ENCODE data around the gene THOC5. TPM values are rescaled to one million over a fixed set of nuclear protein-coding genes. Genes with fewer than 3 reads are reported as not detected.

The THOC5 gene
- polyA plus RNA-seq, 1 of the 3 experiments (the other 2 are of a cell fraction) = 95.9 TPM

DNA sequence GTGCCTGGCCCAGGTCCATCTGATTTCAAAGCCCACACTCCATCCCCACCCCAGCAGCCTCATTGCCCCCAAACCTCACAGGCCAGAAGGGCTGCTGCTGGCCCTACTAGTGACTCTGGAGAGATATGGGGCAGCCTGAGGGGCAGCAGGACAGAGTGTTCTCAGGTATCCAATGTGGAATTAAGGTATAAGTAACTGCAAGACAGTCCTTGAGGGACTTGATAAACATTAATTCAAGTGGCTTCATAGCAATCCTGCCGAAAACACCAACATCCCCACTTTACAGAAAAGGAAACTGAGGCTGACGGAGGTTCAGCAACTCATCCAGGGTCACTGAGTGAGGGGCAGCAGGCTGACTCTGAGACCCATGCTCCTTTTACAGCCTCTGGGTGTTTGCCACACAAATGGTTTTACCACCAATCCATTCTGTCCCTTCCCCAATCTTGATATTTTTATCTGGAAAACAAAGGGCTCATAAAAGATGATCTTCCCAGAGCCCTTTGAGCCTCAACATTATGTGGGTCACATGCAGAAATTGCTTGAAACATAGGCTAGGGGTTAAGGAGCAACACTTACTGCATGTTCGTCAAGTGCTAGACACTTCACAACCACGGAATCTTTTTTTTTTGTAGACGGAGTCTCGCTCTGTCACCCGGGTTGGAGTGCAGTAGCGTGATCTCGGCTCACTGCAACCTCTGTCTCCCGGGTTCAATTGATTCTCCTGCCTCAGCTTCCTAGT lies 25.1 kb upstream of the THOC5 start:
- no peak overlapping the region for H3K27ac ChIP-seq (ENCODE audit: low read depth in 2 of 2, low read length in 1 of 2)
- DNase-seq = no peak
- H3K79me2 ChIP-seq (ENCODE audit: insufficient read depth) = peaks cover 9% of the 10 kb centered on the region; the same call in 1 of the 2 replicates
- H3K27me3 ChIP-seq (ENCODE audit: insufficient read depth) = no peaks in the 10 kb centered on the region
- POLR2A ChIA-PET = interaction anchor here (0.7 kb wide), 1 partner anchor 28 kb away, joined by 4 read pairs; no protein-coding TSS in a partner anchor
- no peaks in the 10 kb centered on the region for H3F3A ChIP-seq (replicated peaks; ENCODE audit: insufficient read depth)
- TF ChIP-seq MXI1 (IDR thresholded peaks at IDR 0.05; ENCODE audit: low read depth, low read length) (no peak), NRF1 (IDR thresholded peaks at IDR 0.05; ENCODE audit: low read depth, low read length) (no peak), POLR2AphosphoS5 (IDR thresholded peaks at IDR 0.05; ENCODE audit: low read depth, low read length) (no peak), EP300 (IDR thresholded peaks at IDR 0.05; ENCODE audit: borderline replicate concordance in 1 of 2, low read depth in 1 of 2, low read length in 1 of 2) (no peak), FOXJ3 (CRISPR knock-in tag; IDR thresholded peaks at IDR 0.05) (no peak), RAD21 (IDR thresholded peaks at IDR 0.05; ENCODE audit: low read length) (no peak), RFX5 (IDR thresholded peaks at IDR 0.05; ENCODE audit: low read length) (no peak), TCF12 (IDR thresholded peaks at IDR 0.05) (no peak), SMC3 (IDR thresholded peaks at IDR 0.05; ENCODE audit: low read depth, low read length) (no peak), FOSL2 (IDR thresholded peaks at IDR 0.05; ENCODE audit: borderline replicate concordance, low read depth) (no peak), GABPA (IDR thresholded peaks at IDR 0.05; ENCODE audit: low read depth) (no peak), GATA2 (CRISPR knock-in tag; IDR thresholded peaks at IDR 0.05) (no peak)
- TF ChIP-seq, protein P1, sequence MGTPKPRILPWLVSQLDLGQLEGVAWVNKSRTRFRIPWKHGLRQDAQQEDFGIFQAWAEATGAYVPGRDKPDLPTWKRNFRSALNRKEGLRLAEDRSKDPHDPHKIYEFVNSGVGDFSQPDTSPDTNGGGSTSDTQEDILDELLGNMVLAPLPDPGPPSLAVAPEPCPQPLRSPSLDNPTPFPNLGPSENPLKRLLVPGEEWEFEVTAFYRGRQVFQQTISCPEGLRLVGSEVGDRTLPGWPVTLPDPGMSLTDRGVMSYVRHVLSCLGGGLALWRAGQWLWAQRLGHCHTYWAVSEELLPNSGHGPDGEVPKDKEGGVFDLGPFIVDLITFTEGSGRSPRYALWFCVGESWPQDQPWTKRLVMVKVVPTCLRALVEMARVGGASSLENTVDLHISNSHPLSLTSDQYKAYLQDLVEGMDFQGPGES (IDR thresholded peaks at IDR 0.05; ENCODE audit: low read depth, low read length) = no peak
- WGBS (ENCODE audit: low lambda C conversion rate) = 87% methylated on average over 10 of the region's 10 CpGs
- no peak overlapping the region for H3K4me3 ChIP-seq (ENCODE audit: low read depth in 2 of 2, low read length in 1 of 2)
- H3K9me3 ChIP-seq = no peaks in the 10 kb centered on the region
- H2AFZ ChIP-seq (ENCODE audit: low read depth) = no peak overlapping the region
- H3K9me2 ChIP-seq = no peaks in the 10 kb centered on the region
- CTCF ChIA-PET = interaction anchor here (3.1 kb wide), 1 partner anchor 11 kb away, joined by 8 read pairs; no protein-coding TSS in a partner anchor
- no peak overlapping the region for H3K9ac ChIP-seq
- H3K4me2 ChIP-seq = no peak overlapping the region
- peaks cover 0 to 7% of the 10 kb centered on the region in 2 experiments; a peak in 1 of 4 replicates for H3K4me1 ChIP-seq (ENCODE audit: control insufficient read depth in 1 of 2, insufficient read depth in 2 of 2, low read depth in 1 of 2, low read length in 1 of 2)
- no peaks in the 10 kb centered on the region for H3K36me3 ChIP-seq (replicated peaks in 1 of 2; ENCODE audit: control insufficient read depth in 1 of 2, insufficient read depth in 2 of 2, low read length in 1 of 2)
- no peaks in the 10 kb centered on the region for H4K20me1 ChIP-seq (ENCODE audit: insufficient read depth)

DNA sequence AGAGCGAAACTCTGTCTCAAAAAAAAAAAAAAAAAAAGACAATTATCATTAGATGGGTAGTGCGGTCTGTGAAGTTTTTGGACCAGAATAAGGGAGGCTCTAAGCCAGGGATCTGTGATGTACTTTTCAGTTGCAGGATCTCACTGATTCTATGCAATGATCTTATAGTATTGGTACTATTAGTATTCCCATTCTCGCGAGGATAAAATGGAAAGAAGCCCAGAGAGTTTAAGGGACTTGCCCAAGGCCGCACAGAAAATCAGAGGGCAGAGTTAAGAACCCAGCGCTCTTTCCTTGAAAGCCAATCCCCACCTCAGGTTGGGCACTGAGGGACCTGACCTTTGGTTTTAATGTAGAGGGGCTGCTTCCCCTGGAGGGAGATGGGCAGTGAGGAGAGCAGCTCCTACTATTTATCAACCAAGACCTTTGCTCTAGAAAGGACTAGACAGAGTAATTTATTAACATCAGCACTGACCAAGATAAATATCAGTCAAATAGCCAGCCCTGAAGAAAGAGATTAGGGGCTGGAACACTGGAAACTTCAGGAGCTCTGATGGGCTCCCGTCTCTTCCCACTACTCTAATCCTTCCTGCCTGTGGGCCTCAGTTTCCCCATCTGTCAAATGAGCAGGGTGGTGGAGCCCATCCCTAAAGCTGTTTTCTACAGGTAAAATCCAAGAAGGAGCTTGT lies 21.3 kb upstream of the THOC5 start:
- peaks cover 0 to 3% of the 10 kb centered on the region in 2 experiments for H3K36me3 ChIP-seq (replicated peaks in 1 of 2; ENCODE audit: control insufficient read depth in 1 of 2, insufficient read depth in 2 of 2, low read length in 1 of 2)
- H4K20me1 ChIP-seq (ENCODE audit: insufficient read depth) = no peaks in the 10 kb centered on the region
- peaks cover 2% of the 10 kb centered on the region; the same call in 1 of the 2 replicates for H3K79me2 ChIP-seq (ENCODE audit: insufficient read depth)
- no peaks in the 10 kb centered on the region for H3K9me2 ChIP-seq
- ChIA-PET POLR2A (interaction anchor here (0.6 to 1.1 kb wide), 2 partner anchors 21 to 191 kb away, joined by 3 to 4 read pairs; partner anchors contain the start of gene THOC5), CTCF (interaction anchor here (0.7 to 1.4 kb wide), 3 partner anchors 21 to 514 kb away, joined by 3 to 4 read pairs (median 3); partner anchors contain the start of gene THOC5)
- no peak for DNase-seq
- H3K4me3 ChIP-seq (ENCODE audit: low read depth in 2 of 2, low read length in 1 of 2) = no peak overlapping the region
- peaks cover 0 to 3% of the 10 kb centered on the region in 2 experiments; a peak in 1 of 4 replicates for H3K4me1 ChIP-seq (ENCODE audit: control insufficient read depth in 1 of 2, insufficient read depth in 2 of 2, low read depth in 1 of 2, low read length in 1 of 2)
- H3K27ac ChIP-seq (ENCODE audit: low read depth in 2 of 2, low read length in 1 of 2) = no peak overlapping the region
- H3F3A ChIP-seq (replicated peaks; ENCODE audit: insufficient read depth) = no peaks in the 10 kb centered on the region
- no peak overlapping the region for H2AFZ ChIP-seq (ENCODE audit: low read depth)
- H3K9ac ChIP-seq = no peak overlapping the region
- H3K4me2 ChIP-seq = no peak overlapping the region
- WGBS (ENCODE audit: low lambda C conversion rate) = 89% methylated on average over 7 of the region's 7 CpGs
- H3K9me3 ChIP-seq = no peaks in the 10 kb centered on the region
- no peaks in the 10 kb centered on the region for H3K27me3 ChIP-seq (ENCODE audit: insufficient read depth)
- TF ChIP-seq GATA2 (CRISPR knock-in tag; IDR thresholded peaks at IDR 0.05) = no peak
- TF ChIP-seq NRF1 (IDR thresholded peaks at IDR 0.05; ENCODE audit: low read depth, low read length) = no peak
- TF ChIP-seq RAD21 (IDR thresholded peaks at IDR 0.05; ENCODE audit: low read length) = no peak
- TF ChIP-seq RCOR1 (IDR thresholded peaks at IDR 0.05; ENCODE audit: low read length) = no peak
- no peak for TF ChIP-seq TCF12 (IDR thresholded peaks at IDR 0.05)
- no peak for TF ChIP-seq TEAD4 (IDR thresholded peaks at IDR 0.05; ENCODE audit: borderline replicate concordance, insufficient read depth)
- no peak for TF ChIP-seq SMC3 (IDR thresholded peaks at IDR 0.05; ENCODE audit: low read depth, low read length)
- no peak for TF ChIP-seq FOXJ3 (CRISPR knock-in tag; IDR thresholded peaks at IDR 0.05)
- TF ChIP-seq POLR2AphosphoS5 (IDR thresholded peaks at IDR 0.05; ENCODE audit: low read depth, low read length) = no peak
- TF ChIP-seq, protein P2, sequence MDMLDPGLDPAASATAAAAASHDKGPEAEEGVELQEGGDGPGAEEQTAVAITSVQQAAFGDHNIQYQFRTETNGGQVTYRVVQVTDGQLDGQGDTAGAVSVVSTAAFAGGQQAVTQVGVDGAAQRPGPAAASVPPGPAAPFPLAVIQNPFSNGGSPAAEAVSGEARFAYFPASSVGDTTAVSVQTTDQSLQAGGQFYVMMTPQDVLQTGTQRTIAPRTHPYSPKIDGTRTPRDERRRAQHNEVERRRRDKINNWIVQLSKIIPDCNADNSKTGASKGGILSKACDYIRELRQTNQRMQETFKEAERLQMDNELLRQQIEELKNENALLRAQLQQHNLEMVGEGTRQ (IDR thresholded peaks at IDR 0.05; ENCODE audit: borderline replicate concordance, low read depth, low read length) = no peak
- TF ChIP-seq EZH2phosphoT487 (IDR thresholded peaks at IDR 0.05; ENCODE audit: borderline replicate concordance, low read depth) = no peak
- TF ChIP-seq, protein P3, sequence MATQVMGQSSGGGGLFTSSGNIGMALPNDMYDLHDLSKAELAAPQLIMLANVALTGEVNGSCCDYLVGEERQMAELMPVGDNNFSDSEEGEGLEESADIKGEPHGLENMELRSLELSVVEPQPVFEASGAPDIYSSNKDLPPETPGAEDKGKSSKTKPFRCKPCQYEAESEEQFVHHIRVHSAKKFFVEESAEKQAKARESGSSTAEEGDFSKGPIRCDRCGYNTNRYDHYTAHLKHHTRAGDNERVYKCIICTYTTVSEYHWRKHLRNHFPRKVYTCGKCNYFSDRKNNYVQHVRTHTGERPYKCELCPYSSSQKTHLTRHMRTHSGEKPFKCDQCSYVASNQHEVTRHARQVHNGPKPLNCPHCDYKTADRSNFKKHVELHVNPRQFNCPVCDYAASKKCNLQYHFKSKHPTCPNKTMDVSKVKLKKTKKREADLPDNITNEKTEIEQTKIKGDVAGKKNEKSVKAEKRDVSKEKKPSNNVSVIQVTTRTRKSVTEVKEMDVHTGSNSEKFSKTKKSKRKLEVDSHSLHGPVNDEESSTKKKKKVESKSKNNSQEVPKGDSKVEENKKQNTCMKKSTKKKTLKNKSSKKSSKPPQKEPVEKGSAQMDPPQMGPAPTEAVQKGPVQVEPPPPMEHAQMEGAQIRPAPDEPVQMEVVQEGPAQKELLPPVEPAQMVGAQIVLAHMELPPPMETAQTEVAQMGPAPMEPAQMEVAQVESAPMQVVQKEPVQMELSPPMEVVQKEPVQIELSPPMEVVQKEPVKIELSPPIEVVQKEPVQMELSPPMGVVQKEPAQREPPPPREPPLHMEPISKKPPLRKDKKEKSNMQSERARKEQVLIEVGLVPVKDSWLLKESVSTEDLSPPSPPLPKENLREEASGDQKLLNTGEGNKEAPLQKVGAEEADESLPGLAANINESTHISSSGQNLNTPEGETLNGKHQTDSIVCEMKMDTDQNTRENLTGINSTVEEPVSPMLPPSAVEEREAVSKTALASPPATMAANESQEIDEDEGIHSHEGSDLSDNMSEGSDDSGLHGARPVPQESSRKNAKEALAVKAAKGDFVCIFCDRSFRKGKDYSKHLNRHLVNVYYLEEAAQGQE (IDR thresholded peaks at IDR 0.05; ENCODE audit: low read depth, low read length) = no peak
- TF ChIP-seq FOXM1 (IDR thresholded peaks at IDR 0.05; ENCODE audit: low read depth) = no peak
